OCI-LY3 (cell line): ENCODE data around the gene FBXL13.

ENCODE experiments used
- H2AFZ ChIP-seq: fragments of 200-600, 300-600 bp; shearing (Covaris generic); 2 replicates; pipeline ENCODE4 v1.6.0; 2014; ENCODE audit warnings: antibody characterized with exemption, low read depth, low read length
- H3K27ac ChIP-seq: fragments of 200-600, 300-600 bp; sonication (generic); 2 replicates; pipeline ENCODE4 v1.5.1; 2014; ENCODE audit warnings: mild to moderate bottlenecking, low read length, moderate library complexity, mixed read lengths
- H3K27me3 ChIP-seq: fragments of 200-600, 300-600 bp; sonication (generic); 2 replicates; pipeline ENCODE4 v1.6.1; 2014; ENCODE audit warnings: low read depth, low read length, mixed read lengths
- H3K36me3 ChIP-seq: fragments of 200-600, 300-600 bp; sonication (generic); replicated peaks from 2 replicates; pipeline ENCODE3; 2014; ENCODE audit warnings: low read depth, low read length, mixed read lengths
- H3K4me1 ChIP-seq: fragments of 300-600, 200-600 bp; sonication (generic); 2 replicates; pipeline ENCODE4 v1.6.1; 2014; ENCODE audit warnings: low read length, mixed read lengths
- H3K4me2 ChIP-seq: fragments of 200-600, 300-600 bp; sonication (generic); 2 replicates; pipeline ENCODE4 v1.6.1; 2014; ENCODE audit warnings: low read length, mixed read lengths
- H3K4me3 ChIP-seq: fragments of 300-600, 200-600 bp; sonication (generic); 2 replicates; pipeline ENCODE4 v1.5.1; 2014; ENCODE audit warnings: antibody characterized with exemption, mild to moderate bottlenecking, low read length, moderate library complexity
- H3K79me2 ChIP-seq: fragments of 300-600, 200-600 bp; shearing (Covaris generic); 2 replicates; pipeline ENCODE4 v1.6.1; 2014; ENCODE audit warnings: mild to moderate bottlenecking, low read length, mixed read lengths
- H3K9ac ChIP-seq: fragments of 300-600, 200-600 bp; shearing (Covaris generic); 2 replicates; pipeline ENCODE4 v1.6.0; 2014; ENCODE audit warnings: mild to moderate bottlenecking, low read length, moderate library complexity
- H3K9me3 ChIP-seq: fragments of 200-600, 300-600 bp; shearing (Covaris generic); 2 replicates; pipeline ENCODE4 v1.6.1; 2014; ENCODE audit warnings: low read length, mixed read lengths; ENCODE audit not compliant: insufficient read depth
- H4K20me1 ChIP-seq: fragments of 200-600, 300-600 bp; sonication (generic); 2 replicates; pipeline ENCODE4 v1.6.1; 2016; ENCODE audit warnings: low read length, mixed read lengths; ENCODE audit not compliant: insufficient read depth
- EZH2phosphoT487 ChIP-seq: fragments of 200-600 bp; shearing (Covaris generic); IDR thresholded peaks from 2 replicates; pipeline ENCODE4 v1.6.1; 2018; ENCODE audit warnings: antibody characterized with exemption, mixed run types, low read depth
- TF ChIP-seq, protein P1 (sequence below): fragments of 200-600, 300-600 bp; sonication (generic); IDR thresholded peaks from 2 replicates; pipeline ENCODE4 v1.5.1; 2014; ENCODE audit warnings: antibody characterized with exemption, low read length, low read depth

FBXL13 gene

DNA sequence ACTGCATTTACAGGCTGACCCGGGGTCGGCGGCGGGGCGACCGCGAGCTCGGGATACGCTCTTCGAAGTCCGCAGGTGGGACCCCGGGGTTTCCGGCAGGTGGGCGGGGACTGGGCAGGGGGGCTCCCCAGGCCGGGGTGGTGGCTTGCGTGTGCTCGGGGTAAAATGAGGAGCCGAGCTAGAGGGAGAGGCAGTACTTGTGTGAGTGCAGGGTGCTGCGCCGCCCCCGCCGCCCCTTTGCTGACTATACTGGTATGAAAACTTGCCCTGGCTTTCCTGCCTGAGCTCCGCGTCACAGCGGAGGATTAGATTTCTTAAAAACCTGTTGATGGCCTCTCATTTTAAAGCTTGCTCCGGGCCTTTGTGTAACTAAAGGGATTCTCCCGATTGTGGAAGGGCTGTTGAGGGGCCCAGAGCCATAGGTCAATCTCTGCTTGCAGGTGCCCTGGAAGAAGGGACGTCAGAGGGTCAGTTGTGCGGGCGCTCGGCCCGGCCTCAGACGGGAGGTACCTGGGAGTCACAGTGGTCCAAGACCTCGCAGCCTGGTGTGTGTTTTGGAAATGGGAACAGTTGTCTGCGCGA, 832 bp upstream of the FBXL13 start:
- peaks cover 9% of the 10 kb centered on the region for H3K36me3 ChIP-seq
- peak overlapping the region; percentile 73 for H2AFZ ChIP-seq
- peak overlapping the region; percentile 82 for H3K4me2 ChIP-seq
- peaks cover 27% of the 10 kb centered on the region for H3K79me2 ChIP-seq
- peak overlapping the region; percentile 61 for H3K27ac ChIP-seq
- peaks cover 11% of the 10 kb centered on the region for H3K4me1 ChIP-seq
- H3K9me3 ChIP-seq = no peaks in the 10 kb centered on the region
- H3K27me3 ChIP-seq = no peaks in the 10 kb centered on the region
- TF ChIP-seq, protein P1, sequence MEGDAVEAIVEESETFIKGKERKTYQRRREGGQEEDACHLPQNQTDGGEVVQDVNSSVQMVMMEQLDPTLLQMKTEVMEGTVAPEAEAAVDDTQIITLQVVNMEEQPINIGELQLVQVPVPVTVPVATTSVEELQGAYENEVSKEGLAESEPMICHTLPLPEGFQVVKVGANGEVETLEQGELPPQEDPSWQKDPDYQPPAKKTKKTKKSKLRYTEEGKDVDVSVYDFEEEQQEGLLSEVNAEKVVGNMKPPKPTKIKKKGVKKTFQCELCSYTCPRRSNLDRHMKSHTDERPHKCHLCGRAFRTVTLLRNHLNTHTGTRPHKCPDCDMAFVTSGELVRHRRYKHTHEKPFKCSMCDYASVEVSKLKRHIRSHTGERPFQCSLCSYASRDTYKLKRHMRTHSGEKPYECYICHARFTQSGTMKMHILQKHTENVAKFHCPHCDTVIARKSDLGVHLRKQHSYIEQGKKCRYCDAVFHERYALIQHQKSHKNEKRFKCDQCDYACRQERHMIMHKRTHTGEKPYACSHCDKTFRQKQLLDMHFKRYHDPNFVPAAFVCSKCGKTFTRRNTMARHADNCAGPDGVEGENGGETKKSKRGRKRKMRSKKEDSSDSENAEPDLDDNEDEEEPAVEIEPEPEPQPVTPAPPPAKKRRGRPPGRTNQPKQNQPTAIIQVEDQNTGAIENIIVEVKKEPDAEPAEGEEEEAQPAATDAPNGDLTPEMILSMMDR = no peak
- no peak for TF ChIP-seq EZH2phosphoT487
- H4K20me1 ChIP-seq = no peaks in the 10 kb centered on the region
- peak overlapping the region; percentile 95 for H3K4me3 ChIP-seq
- H3K9ac ChIP-seq = peak overlapping the region; percentile 89

DNA sequence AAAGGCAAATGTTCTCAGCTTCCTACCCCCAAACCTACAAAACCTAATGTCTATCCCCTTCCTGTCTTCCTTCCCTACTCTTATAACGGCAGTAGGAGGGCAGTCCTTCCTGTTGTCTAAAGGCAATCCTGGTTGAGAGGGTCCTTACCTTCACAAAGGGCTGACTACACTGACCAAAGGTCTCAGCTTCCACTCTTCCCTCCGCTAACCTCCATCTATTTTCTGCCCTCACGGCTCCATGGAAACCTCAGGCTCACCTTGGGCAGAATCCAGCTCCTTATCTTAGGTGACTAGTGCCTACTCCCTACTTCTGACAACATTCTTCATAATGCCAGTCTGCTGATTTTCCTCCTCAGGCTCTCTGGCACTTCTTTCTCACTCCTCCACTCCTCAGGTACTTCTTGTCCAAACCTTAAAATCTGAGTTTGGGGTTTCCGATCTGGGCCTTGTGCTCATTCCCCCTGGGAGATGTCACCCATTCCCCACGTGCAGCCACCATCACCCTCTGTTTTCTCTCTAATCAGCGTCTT, 542 bp downstream of the FBXL13 start:
- Histone ChIP-seq H2AFZ (peak overlapping the region; percentile 91), H3K9ac (peak overlapping the region; percentile 89), H3K27ac (no peak overlapping the region)

GRCh38 chr7:103071000-103071399, 3.6 kb downstream of the FBXL13 start:
- Histone ChIP-seq H3K27ac (no peak overlapping the region), H3K4me2 (no peak overlapping the region), H3K9me3 (no peaks in the 10 kb centered on the region), H3K9ac (no peak overlapping the region), H3K79me2 (peaks cover 7% of the 10 kb centered on the region), H2AFZ (no peak overlapping the region), H3K4me3 (no peak overlapping the region), H3K4me1 (peaks cover 6% of the 10 kb centered on the region), H3K36me3 (no peaks in the 10 kb centered on the region), H4K20me1 (no peaks in the 10 kb centered on the region), H3K27me3 (no peaks in the 10 kb centered on the region)
- TF ChIP-seq, protein P1 = no peak
- no peak for TF ChIP-seq EZH2phosphoT487

More for the DNA sequence above, 542 bp downstream of the FBXL13 start:
- peaks cover 9% of the 10 kb centered on the region for H3K36me3 ChIP-seq
- peaks cover 27% of the 10 kb centered on the region for H3K79me2 ChIP-seq
- peak overlapping the region; percentile 95 for H3K4me3 ChIP-seq
- TF ChIP-seq, protein P1 = no peak
- no peak for TF ChIP-seq EZH2phosphoT487
- no peaks in the 10 kb centered on the region for H4K20me1 ChIP-seq
- no peaks in the 10 kb centered on the region for H3K9me3 ChIP-seq
- no peaks in the 10 kb centered on the region for H3K27me3 ChIP-seq
- peaks cover 11% of the 10 kb centered on the region for H3K4me1 ChIP-seq
- peak overlapping the region; percentile 92 for H3K4me2 ChIP-seq

DNA sequence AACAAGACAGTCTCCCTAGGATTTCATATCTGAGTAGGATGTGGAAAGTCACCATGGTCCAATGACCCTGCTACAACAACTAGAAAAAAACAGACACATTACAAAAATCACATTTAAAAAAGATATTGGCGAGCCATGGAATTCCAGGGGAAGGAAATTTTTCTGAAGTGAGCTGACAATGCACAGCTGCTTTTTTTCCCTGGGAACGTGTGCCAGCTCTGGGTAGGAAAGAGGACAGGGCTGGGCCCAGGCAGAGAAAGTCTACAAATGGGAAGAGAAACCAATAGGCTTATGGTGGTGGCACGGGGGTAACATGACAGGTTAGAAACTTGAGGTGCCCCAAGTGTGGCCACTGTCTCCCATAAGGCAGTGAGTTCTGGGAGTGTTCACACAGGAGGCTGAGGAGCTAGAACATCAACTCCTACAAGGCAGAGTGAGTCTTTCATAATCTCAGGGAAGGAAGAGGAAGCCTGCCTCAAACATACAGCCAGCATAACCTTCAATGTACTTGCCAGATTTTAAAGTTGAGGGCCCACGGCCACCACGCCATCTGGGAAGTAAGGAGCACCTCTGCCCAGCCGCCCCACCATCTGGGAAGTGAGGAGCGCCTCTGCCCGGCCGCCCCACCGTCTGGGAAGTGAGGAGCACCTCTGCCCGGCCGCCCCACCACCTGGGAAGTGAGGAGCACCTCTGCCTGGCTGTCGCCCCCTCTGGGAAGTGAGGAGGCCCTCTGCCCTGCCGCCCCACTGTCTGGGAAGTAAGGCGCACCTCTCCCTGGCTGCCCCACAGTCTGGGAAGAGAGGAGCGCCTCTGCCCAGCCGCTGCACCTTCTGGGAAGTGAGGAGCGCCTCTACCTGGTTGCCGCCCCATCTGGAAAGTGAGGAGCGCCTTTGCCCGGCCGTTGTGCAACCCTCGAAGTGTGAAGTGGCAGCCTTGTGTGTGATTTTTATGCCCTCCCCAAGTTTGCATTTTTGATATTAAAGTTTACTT, 5.9 kb downstream of the FBXL13 start:
- Histone ChIP-seq H3K4me3 (no peak overlapping the region), H3K27ac (no peak overlapping the region), H3K4me1 (peaks cover under 1% of the 10 kb centered on the region; the same call in 1 of the 2 replicates), H3K4me2 (no peak overlapping the region), H3K36me3 (no peaks in the 10 kb centered on the region), H3K27me3 (no peaks in the 10 kb centered on the region), H3K9ac (no peak overlapping the region), H3K9me3 (no peaks in the 10 kb centered on the region), H3K79me2 (no peaks in the 10 kb centered on the region), H2AFZ (no peak overlapping the region), H4K20me1 (no peaks in the 10 kb centered on the region)
- TF ChIP-seq EZH2phosphoT487 = no peak
- TF ChIP-seq, protein P1 = no peak
